Erythroblast (primary cell): ENCODE measurements around the gene CENPC.
"Not testable (repeated sequence)": the region's sequence is repeated elsewhere in the genome, so short reads cannot be mapped to it uniquely, and the experiment has no call there.

Source experiments
- DNase-seq, 2 experiments: peaks; one replicate each; lab custom pipeline; 2025; lab: John Stamatoyannopoulos, UW
- GATA1 ChIP-seq: IDR thresholded peaks from 2 replicates; pipeline ENCODE4 v1.6.1; 2011; ENCODE audit warnings: low read depth, mild to moderate bottlenecking, control low read depth, low read length, moderate library complexity
- POLR2A ChIP-seq: IDR thresholded peaks from 2 replicates; pipeline ENCODE4 v1.6.1; 2011; ENCODE audit warnings: mild to moderate bottlenecking, low read length

Gene CENPC

GRCh38 chr4:67446811-67447210 lies 98.5 kb downstream of the CENPC start:
- DNase-seq, result no peak
- no peak for TF ChIP-seq GATA1
- TF ChIP-seq POLR2A, result no peak

GRCh38 chr4:67445881-67446280 lies 99.4 kb downstream of the CENPC start:
- not testable (repeated sequence) for DNase-seq

GRCh38 chr4:67438975-67439374 lies 106.3 kb downstream of the CENPC start:
- no peak for DNase-seq
- TF ChIP-seq GATA1, result no peak
- no peak for TF ChIP-seq POLR2A

GRCh38 chr4:67437974-67438713 lies 107.2 kb downstream of the CENPC start:
- DNase-seq, result peak in 1 of 2 experiments; percentile 3
- TF ChIP-seq GATA1 (no peak), POLR2A (no peak)

- DNase-seq, result no peak
- no peak for TF ChIP-seq GATA1
- no peak for TF ChIP-seq POLR2A
These were observed 108.6 kb downstream of the CENPC start for GRCh38 chr4:67436742-67437141.

GRCh38 chr4:67430989-67431388 lies 114.3 kb downstream of the CENPC start:
- DNase-seq, result peak in 1 of 2 experiments; percentile 4
- TF ChIP-seq POLR2A, result no peak
- TF ChIP-seq GATA1, result no peak

GRCh38 chr4:67428819-67429218 lies 116.5 kb downstream of the CENPC start:
- TF ChIP-seq POLR2A (no peak), GATA1 (no peak)
- no peak for DNase-seq
